ENCODE results near the gene CCNY.

The CCNY gene

DNA sequence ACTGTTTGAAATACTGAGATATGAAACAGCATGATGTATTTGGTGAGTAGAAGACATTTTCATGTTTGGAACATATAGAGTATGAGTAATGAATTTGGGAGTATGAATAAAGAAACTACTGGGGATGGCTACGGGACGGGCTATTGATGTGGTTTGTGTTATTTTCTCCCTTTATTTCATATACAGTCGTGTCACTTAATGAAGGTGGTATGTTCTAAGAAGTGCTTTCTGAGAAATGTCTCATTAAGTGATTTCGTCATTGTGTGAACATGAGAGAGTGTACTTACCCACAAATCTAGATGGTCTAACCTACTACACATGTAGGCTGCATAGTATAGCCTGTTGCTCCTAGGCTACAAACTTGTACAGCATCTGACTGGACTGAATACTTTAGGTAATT is 106.3 kb downstream of the CCNY start:
- no peaks in the 10 kb centered on the region for H3K27me3 ChIP-seq (ENCODE audit: insufficient read depth, low read depth, severe bottlenecking)
- no peaks in the 10 kb centered on the region for H3K36me3 ChIP-seq
- no peak overlapping the region for H3K27ac ChIP-seq
- no peak for DNase-seq
- no peak overlapping the region for H3K4me3 ChIP-seq (ENCODE audit: low read depth, low read length)
- H3K9me3 ChIP-seq (ENCODE audit: severe bottlenecking), result no peaks in the 10 kb centered on the region
- TF ChIP-seq, protein P1, sequence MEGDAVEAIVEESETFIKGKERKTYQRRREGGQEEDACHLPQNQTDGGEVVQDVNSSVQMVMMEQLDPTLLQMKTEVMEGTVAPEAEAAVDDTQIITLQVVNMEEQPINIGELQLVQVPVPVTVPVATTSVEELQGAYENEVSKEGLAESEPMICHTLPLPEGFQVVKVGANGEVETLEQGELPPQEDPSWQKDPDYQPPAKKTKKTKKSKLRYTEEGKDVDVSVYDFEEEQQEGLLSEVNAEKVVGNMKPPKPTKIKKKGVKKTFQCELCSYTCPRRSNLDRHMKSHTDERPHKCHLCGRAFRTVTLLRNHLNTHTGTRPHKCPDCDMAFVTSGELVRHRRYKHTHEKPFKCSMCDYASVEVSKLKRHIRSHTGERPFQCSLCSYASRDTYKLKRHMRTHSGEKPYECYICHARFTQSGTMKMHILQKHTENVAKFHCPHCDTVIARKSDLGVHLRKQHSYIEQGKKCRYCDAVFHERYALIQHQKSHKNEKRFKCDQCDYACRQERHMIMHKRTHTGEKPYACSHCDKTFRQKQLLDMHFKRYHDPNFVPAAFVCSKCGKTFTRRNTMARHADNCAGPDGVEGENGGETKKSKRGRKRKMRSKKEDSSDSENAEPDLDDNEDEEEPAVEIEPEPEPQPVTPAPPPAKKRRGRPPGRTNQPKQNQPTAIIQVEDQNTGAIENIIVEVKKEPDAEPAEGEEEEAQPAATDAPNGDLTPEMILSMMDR (IDR thresholded peaks at IDR 0.05; ENCODE audit: low read depth, low read length), result no peak

DNA sequence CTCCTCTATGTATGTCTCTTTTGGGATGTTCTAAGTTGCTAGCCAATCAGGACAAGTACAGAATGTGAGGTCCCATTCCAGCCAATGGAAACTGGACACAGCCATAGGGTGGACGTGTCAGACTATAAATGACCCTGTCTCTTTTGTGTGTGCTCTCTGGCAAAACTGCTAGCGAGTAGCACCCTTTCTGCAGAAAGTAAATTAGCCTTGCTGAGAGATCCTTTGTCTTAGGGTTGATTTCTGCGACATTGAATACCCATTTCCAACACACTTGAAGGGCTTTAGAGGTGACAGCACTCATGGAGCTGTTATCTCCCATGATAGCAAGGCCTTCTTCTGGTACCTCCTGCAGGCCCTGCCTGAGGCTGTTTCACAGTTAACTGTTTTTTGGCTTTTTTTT is 107.5 kb downstream of the CCNY start:
- no peaks in the 10 kb centered on the region for H3K9me3 ChIP-seq (ENCODE audit: severe bottlenecking)
- no peak for DNase-seq
- H3K27me3 ChIP-seq (ENCODE audit: insufficient read depth, low read depth, severe bottlenecking), result no peaks in the 10 kb centered on the region
- TF ChIP-seq, protein P1 (IDR thresholded peaks at IDR 0.05; ENCODE audit: low read depth, low read length), result no peak
- no peaks in the 10 kb centered on the region for H3K36me3 ChIP-seq
- no peak overlapping the region for H3K4me3 ChIP-seq (ENCODE audit: low read depth, low read length)
- no peak overlapping the region for H3K27ac ChIP-seq

DNA sequence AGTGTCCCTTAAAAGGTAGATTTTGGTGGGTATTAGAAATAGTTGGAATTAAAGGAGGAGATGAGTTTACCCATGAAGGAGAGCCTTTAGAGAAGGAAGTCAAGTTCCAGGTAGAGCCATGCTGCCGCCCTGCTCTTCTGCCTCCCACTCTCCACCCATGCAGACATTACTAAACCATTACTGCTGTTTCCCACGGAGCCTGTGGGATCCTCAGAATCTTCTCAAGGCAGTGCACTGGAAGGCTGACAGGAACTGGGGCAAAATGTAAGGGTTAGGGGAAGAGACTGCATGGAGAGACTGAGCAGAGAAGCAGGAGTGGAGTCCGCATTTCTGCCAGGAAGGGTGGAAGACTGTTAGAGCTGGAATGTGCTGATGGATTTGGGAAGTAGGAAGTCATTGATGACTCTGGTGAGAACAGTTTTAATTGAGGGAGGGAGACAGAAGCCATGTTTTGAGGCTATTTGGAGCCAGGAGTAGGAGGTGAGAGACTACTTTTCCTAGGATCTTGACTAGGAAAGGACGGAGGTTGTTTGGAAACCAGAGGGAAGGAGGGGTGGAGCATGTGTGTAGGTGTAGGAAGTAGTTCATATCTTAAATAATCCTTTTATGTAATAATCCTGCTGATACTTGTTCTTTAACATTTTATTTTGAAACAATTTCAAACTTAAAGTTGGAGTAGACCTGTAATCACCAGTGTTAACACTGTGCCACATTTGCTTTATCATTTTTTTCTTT is 109.0 kb downstream of the CCNY start:
- Histone ChIP-seq H3K27ac (no peak overlapping the region), H3K9me3 (ENCODE audit: severe bottlenecking) (no peaks in the 10 kb centered on the region), H3K36me3 (no peaks in the 10 kb centered on the region), H3K27me3 (ENCODE audit: insufficient read depth, low read depth, severe bottlenecking) (no peaks in the 10 kb centered on the region), H3K4me3 (ENCODE audit: low read depth, low read length) (no peak overlapping the region)
- no peak for DNase-seq
- TF ChIP-seq, protein P1 (IDR thresholded peaks at IDR 0.05; ENCODE audit: low read depth, low read length), result no peak

DNA sequence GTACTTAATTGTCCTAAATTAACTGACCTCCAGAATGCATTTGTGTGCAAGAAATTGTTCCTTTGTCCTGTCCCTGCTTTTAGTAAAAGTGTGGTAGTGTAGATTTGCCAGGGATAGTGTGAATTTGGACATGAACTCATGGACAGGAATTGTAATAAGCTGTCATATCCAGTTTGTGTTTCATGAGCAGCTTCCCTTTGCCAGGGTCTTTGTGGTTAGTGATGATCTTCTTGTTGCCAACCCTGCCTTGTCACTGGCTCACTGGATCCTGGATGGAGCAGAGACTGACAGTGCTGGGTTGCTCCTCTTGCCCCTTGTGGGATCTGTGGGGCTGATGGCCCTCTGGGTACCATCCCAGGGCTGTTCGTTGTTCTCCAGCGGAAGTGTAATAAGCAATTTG is 110.1 kb downstream of the CCNY start:
- Histone ChIP-seq H3K36me3 (no peaks in the 10 kb centered on the region), H3K4me3 (ENCODE audit: low read depth, low read length) (no peak overlapping the region), H3K27me3 (ENCODE audit: insufficient read depth, low read depth, severe bottlenecking) (no peaks in the 10 kb centered on the region), H3K9me3 (ENCODE audit: severe bottlenecking) (no peaks in the 10 kb centered on the region), H3K27ac (no peak overlapping the region)
- no peak for DNase-seq
- TF ChIP-seq, protein P1 (IDR thresholded peaks at IDR 0.05; ENCODE audit: low read depth, low read length), result no peak

DNA sequence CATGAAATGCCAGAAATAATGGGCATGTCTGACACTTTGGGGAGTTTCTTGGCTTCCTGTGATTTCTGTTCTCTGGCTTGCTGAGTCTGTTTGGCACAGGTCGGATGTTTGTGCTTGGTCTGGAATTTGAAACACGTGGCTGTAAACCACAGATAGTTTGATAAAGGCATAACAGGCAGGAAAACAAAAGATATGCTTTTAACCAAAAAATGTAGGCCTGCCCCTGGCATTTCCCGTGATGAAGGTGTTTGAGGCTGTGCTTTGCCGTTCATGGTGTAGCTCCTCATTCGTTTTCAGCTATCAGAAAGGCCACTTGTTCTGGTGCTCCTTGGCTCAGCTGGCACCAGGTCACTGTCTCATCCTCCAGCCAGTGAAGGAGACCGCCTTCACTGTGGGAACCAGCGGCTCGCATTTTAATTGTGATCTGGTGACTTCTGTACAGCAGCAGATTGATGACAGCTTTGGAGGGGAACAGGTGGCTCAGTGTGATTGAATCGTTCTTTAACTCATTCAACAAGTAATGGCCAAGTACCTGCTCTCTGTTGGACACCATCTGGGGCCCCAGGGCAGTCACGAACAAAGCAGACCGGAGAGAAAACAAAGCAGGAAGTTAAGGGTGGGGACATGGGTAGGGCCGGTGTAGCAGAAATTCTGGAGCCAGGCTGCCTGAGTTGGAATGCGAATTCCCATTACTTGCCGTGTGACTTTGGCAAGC is 111.5 kb downstream of the CCNY start:
- H3K27ac ChIP-seq, result peak overlapping the region; percentile 77
- no peak overlapping the region for H3K4me3 ChIP-seq (ENCODE audit: low read depth, low read length)
- H3K9me3 ChIP-seq (ENCODE audit: severe bottlenecking), result no peaks in the 10 kb centered on the region
- TF ChIP-seq, protein P1 (IDR thresholded peaks at IDR 0.05; ENCODE audit: low read depth, low read length), result no peak
- peak; percentile 70 for DNase-seq
- H3K36me3 ChIP-seq, result no peaks in the 10 kb centered on the region
- no peaks in the 10 kb centered on the region for H3K27me3 ChIP-seq (ENCODE audit: insufficient read depth, low read depth, severe bottlenecking)
